GM21360 (cell line): ENCODE measurements around the gene MTOR.
"Not testable (repeated sequence)": the region's sequence is repeated elsewhere in the genome, so short reads cannot be mapped to it uniquely, and the experiment has no call there.

Experiments used
- ATAC-seq: cut with Tn5 transposase; IDR thresholded peaks from one replicate; pipeline ENCODE4 v1.9.1; 2021; ENCODE audit warnings: mild to moderate bottlenecking, moderate library complexity; ENCODE audit not compliant: unreplicated experiment

The MTOR gene

GRCh38 chr1:11280719-11281376, 18.5 kb upstream of the MTOR start:
- no peak for ATAC-seq

GRCh38 chr1:11279630-11280029, 17.3 kb upstream of the MTOR start:
- no peak for ATAC-seq

GRCh38 chr1:11279152-11279551, 16.8 kb upstream of the MTOR start:
- no peak for ATAC-seq

DNA sequence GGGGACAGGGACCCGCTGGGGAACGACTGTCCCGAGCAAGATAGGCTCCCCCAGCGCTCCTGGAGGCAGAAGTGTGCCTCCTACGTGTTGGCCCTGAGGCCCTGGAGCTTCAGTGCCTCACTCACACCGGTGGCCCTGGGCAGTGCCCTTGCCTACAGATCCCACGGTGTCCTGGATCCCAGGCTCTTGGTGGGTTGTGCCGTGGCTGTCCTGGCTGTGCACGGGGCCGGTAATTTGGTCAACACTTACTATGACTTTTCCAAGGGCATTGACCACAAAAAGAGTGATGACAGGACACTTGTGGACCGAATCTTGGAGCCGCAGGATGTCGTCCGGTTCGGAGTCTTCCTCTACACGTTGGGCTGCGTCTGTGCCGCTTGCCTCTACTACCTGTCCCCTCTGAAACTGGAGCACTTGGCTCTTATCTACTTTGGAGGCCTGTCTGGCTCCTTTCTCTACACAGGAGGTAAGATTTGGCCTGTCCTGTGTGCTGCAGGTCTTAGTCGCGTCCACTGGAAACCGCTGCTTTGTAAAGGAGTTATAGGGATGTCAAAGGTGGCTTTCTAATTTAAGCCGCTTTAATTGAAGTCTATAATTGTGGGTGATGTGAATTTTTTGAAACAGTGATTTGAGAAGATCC, 11.4 kb upstream of the MTOR start:
- ATAC-seq, result peak; percentile 42

DNA sequence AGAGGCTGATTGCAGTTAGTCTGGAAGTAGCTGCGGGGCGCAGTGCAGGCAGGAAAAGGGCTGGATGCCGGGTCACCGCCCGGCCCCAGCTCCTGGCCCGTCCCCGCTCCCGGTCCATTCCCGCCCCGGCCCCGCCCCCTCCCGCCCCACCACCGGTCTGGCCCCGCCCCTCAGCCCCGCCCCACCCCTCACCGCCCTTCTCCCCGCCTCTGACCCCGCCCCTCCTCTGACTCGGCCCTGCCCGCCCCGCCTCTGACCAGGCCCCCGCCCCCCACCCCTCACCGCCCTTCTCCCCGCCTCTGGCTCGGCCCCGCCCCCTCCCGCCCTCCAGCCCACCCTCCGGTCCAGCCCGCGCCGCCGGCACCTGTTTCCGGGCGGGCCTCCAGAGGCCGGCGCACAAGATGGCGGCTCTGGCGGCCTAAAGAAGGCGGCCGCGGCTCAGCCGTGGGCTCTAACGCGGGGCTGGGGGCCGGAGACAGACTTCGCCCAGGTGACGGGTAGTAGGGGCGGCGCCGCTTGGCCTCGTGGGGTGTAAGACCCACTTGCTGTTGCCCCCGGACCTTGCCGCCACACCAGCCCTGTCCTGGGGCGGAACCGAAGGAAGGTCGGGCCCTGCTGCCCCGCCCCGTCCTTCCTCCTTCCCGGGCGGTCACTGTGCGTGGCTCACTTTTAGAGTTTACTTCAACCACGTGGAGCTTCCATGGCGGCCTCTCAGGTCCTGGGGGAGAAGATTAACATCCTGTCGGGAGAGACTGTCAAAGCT, 10.7 kb upstream of the MTOR start, which contains the start of gene UBIAD1:
Gene UBIAD1, plus strand, starts transcription at position 367 of the 763 bp plus-strand sequence. Its CDS starts 334 bp downstream, at position 701.
- ATAC-seq, result peak; percentile 83

- ATAC-seq, result no peak
These were observed 10.1 kb upstream of the MTOR start for GRCh38 chr1:11272544-11272831.

DNA sequence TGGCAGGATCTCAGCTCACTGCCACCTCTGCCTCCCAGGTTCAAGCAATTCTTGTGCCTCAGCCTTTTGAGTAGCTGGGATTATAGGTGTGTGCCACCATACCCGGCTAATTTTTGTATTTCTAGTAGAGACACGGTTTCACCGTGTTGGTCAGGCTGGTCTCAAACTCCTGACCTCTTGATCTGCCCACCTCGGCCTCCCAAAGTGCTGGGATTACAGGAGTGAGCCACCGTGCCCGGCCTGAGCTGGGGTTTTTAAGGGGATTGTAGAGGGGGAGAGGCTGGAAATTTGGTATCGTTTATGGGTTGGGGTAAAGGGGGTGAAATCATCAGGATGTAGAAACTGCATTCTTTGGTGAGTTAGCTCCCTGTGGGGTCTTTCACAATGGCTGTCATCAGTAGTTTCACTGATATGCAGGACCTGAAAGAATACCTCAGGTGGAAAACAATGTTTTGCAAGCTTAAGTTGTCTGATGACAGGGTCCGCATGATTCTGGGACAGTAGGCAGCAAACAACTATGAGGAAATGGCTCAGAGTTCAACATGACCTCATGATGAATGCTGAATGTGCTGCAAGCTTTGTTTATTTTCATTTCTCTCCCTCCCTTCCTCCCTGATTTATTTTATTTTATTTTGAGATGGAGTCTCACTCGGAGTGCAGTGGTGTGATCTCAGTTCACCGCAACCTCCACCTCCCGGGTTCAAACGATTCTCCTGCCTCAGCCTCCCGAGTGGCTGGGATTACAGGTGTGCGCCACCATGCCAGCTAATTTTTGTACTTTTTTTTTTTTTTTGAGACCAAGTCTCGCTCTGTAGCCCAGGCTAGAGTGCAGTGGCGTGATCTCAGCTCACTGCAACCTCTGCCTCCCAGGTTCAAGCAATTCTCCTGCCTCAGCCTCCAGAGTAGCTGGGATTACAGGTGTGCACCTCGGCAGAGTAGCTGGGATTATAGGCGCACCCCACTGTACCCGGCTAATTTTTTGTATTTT, 5.3 kb upstream of the MTOR start:
- ATAC-seq, result not testable (repeated sequence)

DNA sequence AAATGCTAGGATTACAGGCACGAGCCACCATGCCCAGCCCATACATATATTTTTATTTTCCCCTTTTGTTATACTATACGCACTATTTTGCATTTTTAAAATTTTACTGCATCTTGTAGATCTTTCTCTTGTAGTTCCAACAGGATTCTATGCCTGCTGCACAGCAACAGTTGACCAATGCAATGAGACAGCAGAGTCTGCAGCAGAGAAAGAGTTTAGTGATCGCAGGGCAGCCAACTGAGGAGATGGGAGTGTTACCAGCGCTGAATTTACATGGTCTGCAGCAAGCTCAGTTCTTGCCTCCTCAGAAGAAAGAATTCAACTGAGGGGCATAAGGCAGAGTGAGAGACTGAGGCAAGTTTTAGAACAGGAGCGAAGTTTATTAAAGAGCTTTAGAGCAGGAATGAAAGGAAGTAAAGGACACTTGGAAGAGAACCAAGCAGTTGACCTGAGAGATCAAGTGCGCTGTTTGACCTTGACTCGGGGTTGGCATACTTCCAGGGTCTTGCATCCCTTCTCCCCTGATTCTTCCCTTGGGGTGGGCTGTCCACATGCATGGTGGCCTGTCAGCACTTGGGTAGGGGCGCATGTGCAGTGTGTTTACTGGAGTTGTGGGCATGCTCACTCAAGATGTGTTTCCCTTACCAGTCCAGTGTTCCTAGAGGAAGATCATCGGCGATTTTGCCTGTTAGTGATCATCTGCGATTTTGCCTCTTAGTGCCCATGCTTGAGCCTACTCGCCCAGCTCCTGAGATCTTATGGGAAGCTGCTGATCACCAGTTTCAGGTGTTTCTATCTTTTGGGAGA, 4.1 kb upstream of the MTOR start:
- ATAC-seq, result no peak

GRCh38 chr1:11256299-11256698, 6.1 kb downstream of the MTOR start:
- ATAC-seq, result no peak

DNA sequence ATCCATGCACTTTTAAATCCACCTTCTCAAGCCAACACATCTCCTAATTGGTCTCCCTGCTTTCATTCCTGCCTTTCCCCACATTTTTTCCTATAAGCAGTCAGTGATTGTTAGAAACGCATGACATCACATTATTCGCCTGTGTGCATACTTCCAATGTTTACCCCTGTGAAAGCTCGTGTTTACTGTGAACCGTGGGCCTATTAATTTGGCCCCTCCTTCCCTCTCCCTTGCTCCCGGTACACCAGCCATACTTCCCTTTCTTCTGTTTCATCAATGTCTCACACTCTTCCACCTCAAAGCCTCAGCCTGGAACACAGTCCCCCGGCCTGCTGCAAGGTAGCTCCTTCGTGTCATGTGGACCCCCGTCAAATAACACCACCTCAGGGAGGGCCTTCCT, 9.1 kb downstream of the MTOR start:
- ATAC-seq, result no peak

GRCh38 chr1:11252538-11252937, 9.8 kb downstream of the MTOR start:
- no peak for ATAC-seq

GRCh38 chr1:11248169-11248568, 14.2 kb downstream of the MTOR start:
- no peak for ATAC-seq

DNA sequence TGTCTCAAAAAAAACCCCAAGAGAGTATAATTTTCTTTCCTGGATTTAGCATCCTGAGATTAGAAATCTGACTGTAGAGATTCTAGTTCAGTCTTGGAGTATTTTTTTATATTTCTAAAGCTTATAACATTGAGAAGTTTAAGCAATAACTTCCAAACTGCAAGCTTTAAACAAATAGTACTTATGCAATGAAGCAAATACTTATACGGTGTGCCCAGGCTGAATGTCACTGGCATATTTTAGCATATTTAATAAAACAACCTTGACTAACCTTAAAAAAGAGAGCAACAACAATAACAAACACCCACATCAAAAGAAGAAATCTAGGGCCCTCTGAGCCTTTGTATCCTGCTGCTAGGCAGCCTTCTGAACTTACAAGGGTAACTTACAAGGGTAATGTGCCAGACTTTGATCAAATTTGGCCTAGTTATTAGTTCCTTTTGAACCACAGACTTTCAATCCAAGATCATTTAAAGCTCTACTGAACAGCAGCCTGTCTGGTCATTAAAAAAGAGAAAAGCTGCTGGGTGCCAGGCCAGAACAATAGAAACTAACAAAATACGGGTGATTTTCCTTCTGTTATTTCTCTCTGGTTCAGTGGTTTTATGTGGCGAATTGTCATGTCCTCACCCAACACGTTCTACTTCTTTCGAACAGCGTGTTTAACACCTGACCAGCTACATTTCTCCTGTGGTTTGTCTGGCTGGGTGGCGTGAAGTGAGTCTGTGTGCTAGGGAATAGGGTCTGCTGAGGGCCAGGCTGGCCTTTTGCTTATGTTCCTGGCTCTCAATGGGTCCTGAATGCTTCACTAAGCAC, 16.2 kb downstream of the MTOR start:
- no peak for ATAC-seq

DNA sequence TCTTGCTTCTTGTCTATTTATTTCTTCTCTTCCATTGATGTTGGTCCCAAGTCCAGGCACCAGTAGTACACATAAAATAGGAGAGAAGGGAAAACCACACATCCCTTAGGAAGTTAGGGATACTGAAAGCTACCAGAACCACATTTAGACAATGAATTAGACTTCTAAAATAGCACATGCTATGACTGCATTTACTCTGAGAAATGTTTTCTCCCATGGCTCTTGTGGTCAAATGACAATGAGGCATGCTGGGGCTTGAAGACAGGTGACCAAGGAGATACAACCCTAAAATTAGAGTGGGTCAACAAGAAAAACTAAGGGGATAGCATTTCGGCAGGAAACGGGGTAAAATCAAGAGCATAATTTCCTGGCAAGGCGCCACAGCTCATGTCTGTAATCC, 17.1 kb downstream of the MTOR start:
- no peak for ATAC-seq

- no peak for ATAC-seq
These were observed 24.0 kb downstream of the MTOR start for GRCh38 chr1:11238311-11238710.

DNA sequence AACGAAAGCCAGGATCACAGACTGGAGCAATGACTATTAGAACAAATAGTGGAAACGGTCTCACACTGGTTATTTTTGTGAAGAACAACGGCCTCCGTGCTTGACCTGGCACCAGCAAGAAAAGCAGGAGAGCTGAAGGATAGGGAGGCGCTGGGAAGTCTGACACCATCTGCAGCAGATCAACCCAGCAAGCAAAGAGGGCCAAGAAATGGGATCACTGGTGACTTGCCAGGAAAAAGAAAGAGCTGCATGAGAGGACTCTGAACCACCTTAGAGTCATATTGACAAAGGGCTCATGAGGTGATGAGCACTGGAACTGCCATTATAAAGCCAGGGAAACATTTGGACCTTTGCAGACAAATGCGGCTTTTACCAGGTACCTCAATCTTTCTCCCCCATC, 25.0 kb downstream of the MTOR start:
- ATAC-seq, result no peak

- no peak for ATAC-seq
These were observed 29.1 kb downstream of the MTOR start for GRCh38 chr1:11233208-11233607.

DNA sequence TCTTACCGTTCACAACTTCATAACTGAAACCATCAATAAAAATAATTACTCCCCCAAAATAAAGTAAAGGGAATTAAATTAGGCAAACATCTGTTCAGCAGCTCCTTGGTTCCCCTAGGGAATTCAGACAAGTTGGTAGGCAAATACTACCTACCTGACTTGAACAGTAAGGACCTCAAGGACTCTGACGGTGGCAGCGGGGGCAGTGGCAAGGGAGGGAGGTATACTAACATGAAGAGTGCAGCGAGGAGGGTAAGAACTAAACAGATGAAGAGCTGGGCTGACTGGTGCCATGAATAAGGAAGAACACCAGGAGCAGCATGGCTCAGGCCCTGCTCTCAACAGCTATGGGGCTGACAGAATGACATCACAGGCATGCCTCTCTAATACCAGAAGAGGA, 33.1 kb downstream of the MTOR start:
- ATAC-seq, result no peak
